ENCODE results near the gene NPM1. TPM values are rescaled to one million over a fixed set of nuclear protein-coding genes. Genes with fewer than 3 reads are reported as not detected.

The NPM1 gene
- total and polyA plus RNA-seq, 2 of the 13 experiments (the other 11 are each of a cell fraction or from before 2014, with no cell fraction given), result 2,047 to 3,353 TPM

DNA sequence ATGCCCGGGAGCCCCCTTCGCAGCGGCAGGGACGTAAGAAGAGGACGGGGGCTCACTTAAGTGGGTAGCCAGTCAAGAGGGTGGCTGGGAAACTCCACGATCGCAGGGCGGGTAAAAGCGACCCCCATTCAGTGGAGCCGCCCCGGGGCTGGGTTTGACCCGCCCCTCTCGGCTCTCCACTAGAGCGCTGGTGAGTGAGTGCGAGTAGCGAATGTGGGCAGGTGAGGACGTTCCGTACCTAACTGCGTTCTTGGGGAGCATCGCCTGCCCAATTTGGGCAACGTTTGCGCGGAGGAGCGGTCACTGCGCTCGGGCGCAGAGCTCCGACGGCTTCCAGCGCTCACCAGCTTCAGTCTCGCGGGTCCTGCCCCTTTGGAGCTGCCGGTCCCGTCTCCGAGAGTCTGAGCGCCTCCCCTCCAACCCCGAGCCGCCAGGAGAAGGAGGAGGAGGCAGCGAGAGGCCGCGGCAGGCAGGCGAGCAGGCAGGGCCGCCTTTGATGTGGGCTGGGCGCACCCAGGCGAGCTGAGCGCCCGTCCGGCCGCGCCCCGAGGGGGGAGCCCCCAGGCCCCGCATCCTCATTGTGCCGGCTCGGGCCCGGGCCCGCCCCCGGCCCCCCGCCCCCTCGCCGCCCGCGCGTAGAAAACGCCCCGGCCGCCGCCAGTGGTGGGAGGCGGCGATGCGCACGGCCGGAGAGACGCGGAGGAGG lies 31.5 kb downstream of the NPM1 start, which contains the start of gene FGF18:
FGF18 (plus strand) TSS at position 666 of the 706 bp plus-strand sequence. CDS start 553 bp downstream, outside the sequence.
- CTCF ChIA-PET (ENCODE audit: low intra/inter-chr PET ratio, low total read pairs), result interaction anchor here (1.6 kb wide), 1 partner anchor 489 kb away, joined by 12 read pairs; no protein-coding TSS in a partner anchor
- DNase-seq (ENCODE audit: low spot score), result peak; percentile 56
- H3K4me3 ChIP-seq (replicated peaks in 1 of 3; ENCODE audit: insufficient read depth in 1 of 3, low read depth in 2 of 3, low read length in 3 of 3), result peak within 1 kb of the TSS; percentile 41 to 69 (median 51); a peak in 5 of 6 replicates
- peak within 1 kb of the TSS; percentile 84 for H3K4me2 ChIP-seq (ENCODE audit: low read depth, low read length)
- no peaks in the 10 kb centered on the region for H3K79me2 ChIP-seq (ENCODE audit: insufficient read depth, low read length)
- no peak within 1 kb of the TSS for H2AFZ ChIP-seq (ENCODE audit: low read length)
- intact Hi-C loops (cut with micrococcal nuclease; ENCODE audit: unreplicated experiment), result loop anchor here (2.0 to 5.0 kb wide), 2 partner anchors 440 to 623 kb away; no protein-coding TSS in a partner anchor
- H3K9me3 ChIP-seq (ENCODE audit: low read length), result no peaks in the 10 kb centered on the region
- no TSS peak for BruUV-seq (replicated peaks)
- peaks cover 0 to 23% of the 10 kb centered on the region in 2 experiments; a peak in 4 of 5 replicates for H3K27me3 ChIP-seq (ENCODE audit: control insufficient read depth in 1 of 2, insufficient read depth in 2 of 2, low read length in 2 of 2)
- peak; percentile 38 for ATAC-seq
- in situ Hi-C loops (cut with HindIII; ENCODE audit: extremely low pct_ligation_motif_present, low pct_unique_long_range_greater_than_20kb), result loop anchor here (5.0 kb wide), 3 partner anchors 433 to 623 kb away; no protein-coding TSS in a partner anchor
- H4K20me1 ChIP-seq (ENCODE audit: insufficient read depth, low read length), result peaks cover 16% of the 10 kb centered on the region
- H3K36me3 ChIP-seq (replicated peaks in 1 of 2; ENCODE audit: control insufficient read depth in 1 of 2, insufficient read depth in 2 of 2, low read length in 2 of 2), result no peaks in the 10 kb centered on the region
- 0% methylated on average over 1 of the region's 74 CpGs for WGBS (ENCODE audit: low lambda C conversion rate)
- no peak within 1 kb of the TSS for H3K27ac ChIP-seq (ENCODE audit: extremely low read length, insufficient read depth, low read length)
- H3K9ac ChIP-seq (ENCODE audit: insufficient read depth, low read depth, low read length), result no peak within 1 kb of the TSS
- POLR2A ChIA-PET, result interaction anchor here (0.8 to 2.4 kb wide), 3 partner anchors 23 to 588 kb away, joined by 3 to 13 read pairs (median 4); partner anchors contain the start of genes FBXW11 and NPM1
- H3K4me1 ChIP-seq (ENCODE audit: insufficient read depth, low read length), result peaks cover 11% of the 10 kb centered on the region
- FAIRE-seq, result no peak
- TF ChIP-seq FOXK1 (CRISPR knock-in tag; IDR thresholded peaks at IDR 0.05; ENCODE audit: borderline replicate concordance, low read depth), result no peak
- no peak for TF ChIP-seq PITX1 (CRISPR knock-in tag; IDR thresholded peaks at IDR 0.05)
- 0 out of 2 replicates have a peak, but pooled peaks have one; percentile 4 for TF ChIP-seq RAD21 (CRISPR knock-in tag; IDR thresholded peaks at IDR 0.05)
- TF ChIP-seq SALL1 (CRISPR knock-in tag; IDR thresholded peaks at IDR 0.05), result 0 out of 2 replicates have a peak, but pooled peaks have one; percentile 3
- TF ChIP-seq MYPOP (CRISPR knock-in tag; IDR thresholded peaks at IDR 0.05), result peak; percentile 98
- TF ChIP-seq, protein P1, sequence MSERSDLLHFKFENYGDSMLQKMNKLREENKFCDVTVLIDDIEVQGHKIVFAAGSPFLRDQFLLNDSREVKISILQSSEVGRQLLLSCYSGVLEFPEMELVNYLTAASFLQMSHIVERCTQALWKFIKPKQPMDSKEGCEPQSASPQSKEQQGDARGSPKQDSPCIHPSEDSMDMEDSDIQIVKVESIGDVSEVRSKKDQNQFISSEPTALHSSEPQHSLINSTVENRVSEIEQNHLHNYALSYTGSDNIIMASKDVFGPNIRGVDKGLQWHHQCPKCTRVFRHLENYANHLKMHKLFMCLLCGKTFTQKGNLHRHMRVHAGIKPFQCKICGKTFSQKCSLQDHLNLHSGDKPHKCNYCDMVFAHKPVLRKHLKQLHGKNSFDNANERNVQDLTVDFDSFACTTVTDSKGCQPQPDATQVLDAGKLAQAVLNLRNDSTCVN (CRISPR knock-in tag; IDR thresholded peaks at IDR 0.05; ENCODE audit: borderline replicate concordance), result no peak
- TF ChIP-seq KIAA2018 (CRISPR knock-in tag; IDR thresholded peaks at IDR 0.05; ENCODE audit: borderline replicate concordance), result 0 out of 2 replicates have a peak, but pooled peaks have one; percentile 66
- TF ChIP-seq ZBTB20 (CRISPR knock-in tag; IDR thresholded peaks at IDR 0.05; ENCODE audit: borderline replicate concordance, low read depth), result no peak
- TF ChIP-seq ARNT2 (CRISPR knock-in tag; IDR thresholded peaks at IDR 0.05; ENCODE audit: low read depth), result 0 out of 2 replicates have a peak, but pooled peaks have one; percentile 38
- TF ChIP-seq CCAR2 (optimal IDR thresholded peaks at IDR 0.05; ENCODE audit: low read depth, low read length), result no peak
- peak; percentile 56; the same call in 1 of the 2 replicates for TF ChIP-seq CBFB (CRISPR knock-in tag; IDR thresholded peaks at IDR 0.05)
- TF ChIP-seq FOXC1 (CRISPR knock-in tag; IDR thresholded peaks at IDR 0.05; ENCODE audit: borderline replicate concordance), result 0 out of 2 replicates have a peak, but pooled peaks have one; percentile 63

Measured in HepG2 (cell line).